Muscle layer of colon (tissue), 2 donors: ENCODE data around the gene MARVELD2.
"Not testable (repeated sequence)": the region's sequence is repeated elsewhere in the genome, so short reads cannot be mapped to it uniquely, and the experiment has no call there.

Experiments used
- H3K27ac ChIP-seq: one replicate; pipeline ENCODE4 v1.7.0; 2013; ENCODE audit warnings: low read depth, mild to moderate bottlenecking, low read length, moderate library complexity
- H3K27me3 ChIP-seq, 2 donors: one replicate each; pipeline ENCODE4 v1.7.0; 2013; ENCODE audit warnings: low read length in 2 of 2, mild to moderate bottlenecking in 2 of 2; ENCODE audit not compliant: insufficient read depth in 2 of 2, control insufficient read depth in 1 of 2
- H3K36me3 ChIP-seq: one replicate; pipeline ENCODE4 v1.7.0; 2013; ENCODE audit warnings: mild to moderate bottlenecking, low read length; ENCODE audit not compliant: insufficient read depth
- H3K4me1 ChIP-seq: one replicate; pipeline ENCODE4 v1.7.0; 2013; ENCODE audit warnings: mild to moderate bottlenecking, low read length; ENCODE audit not compliant: insufficient read depth
- H3K4me3 ChIP-seq, 2 donors: one replicate each; pipeline ENCODE4 v1.7.0; 2013; ENCODE audit warnings: low read length in 2 of 2, low read depth in 1 of 2, mild to moderate bottlenecking in 1 of 2, moderate library complexity in 1 of 2
- H3K9ac ChIP-seq: one replicate; pipeline ENCODE4 v1.7.0; 2013; ENCODE audit warnings: low read length
- H3K9me3 ChIP-seq: one replicate; pipeline ENCODE4 v1.7.0; 2013; ENCODE audit warnings: mild to moderate bottlenecking, low read length
- donor health status: abdominal sarcoma.
- donor health status: Adenocarcinoma of cecum.

MARVELD2 gene

DNA sequence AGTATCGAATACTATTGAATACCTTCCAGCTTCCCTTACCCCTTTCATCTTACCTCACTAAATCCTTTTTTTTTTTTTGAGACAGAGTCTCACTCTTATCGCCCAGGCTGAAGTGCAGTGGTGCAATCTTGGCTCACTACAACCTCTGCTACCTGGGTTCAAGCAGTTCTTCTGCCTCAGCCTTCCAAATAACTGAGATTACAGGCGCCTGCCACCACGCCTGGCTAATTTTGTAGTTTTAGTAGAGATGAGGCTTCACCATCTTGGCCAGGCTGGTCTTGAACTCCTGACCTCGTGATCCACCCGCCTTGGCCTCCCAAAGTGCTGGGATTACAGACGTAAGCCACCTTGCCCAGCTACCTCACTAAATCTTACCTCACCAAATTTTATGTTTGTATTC, 63.4 kb downstream of the MARVELD2 start:
- H3K4me1 ChIP-seq, H3K27ac ChIP-seq, H3K27me3 ChIP-seq, H3K9me3 ChIP-seq, H3K9ac ChIP-seq, H3K4me3 ChIP-seq, H3K36me3 ChIP-seq: not testable (repeated sequence)

DNA sequence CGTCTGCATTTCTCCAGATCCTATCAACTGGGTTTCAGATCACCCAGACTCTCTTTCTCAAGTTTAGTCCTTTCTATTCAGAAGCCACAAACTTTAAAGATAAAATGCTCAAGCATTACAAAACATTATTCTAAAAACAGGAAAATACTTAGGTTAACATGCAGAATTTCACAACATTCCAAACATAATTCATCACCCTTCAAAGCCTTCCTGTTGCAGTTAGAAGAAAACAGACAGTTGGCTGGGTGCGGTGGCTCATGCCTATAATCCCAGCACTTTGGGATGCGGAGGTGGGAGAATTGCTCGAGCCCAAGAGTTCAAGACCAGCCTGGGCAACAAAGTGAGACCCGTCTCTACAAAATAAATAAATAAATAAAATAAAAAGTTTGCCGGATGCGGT, 70.0 kb downstream of the MARVELD2 start:
- no peak overlapping the region for H3K27ac ChIP-seq
- no peak overlapping the region for H3K9ac ChIP-seq
- no peak overlapping the region for H3K4me3 ChIP-seq
- H3K4me1 ChIP-seq: no peaks in the 10 kb centered on the region
- no peaks in the 10 kb centered on the region for H3K27me3 ChIP-seq
- H3K9me3 ChIP-seq: no peaks in the 10 kb centered on the region
- no peaks in the 10 kb centered on the region for H3K36me3 ChIP-seq

DNA sequence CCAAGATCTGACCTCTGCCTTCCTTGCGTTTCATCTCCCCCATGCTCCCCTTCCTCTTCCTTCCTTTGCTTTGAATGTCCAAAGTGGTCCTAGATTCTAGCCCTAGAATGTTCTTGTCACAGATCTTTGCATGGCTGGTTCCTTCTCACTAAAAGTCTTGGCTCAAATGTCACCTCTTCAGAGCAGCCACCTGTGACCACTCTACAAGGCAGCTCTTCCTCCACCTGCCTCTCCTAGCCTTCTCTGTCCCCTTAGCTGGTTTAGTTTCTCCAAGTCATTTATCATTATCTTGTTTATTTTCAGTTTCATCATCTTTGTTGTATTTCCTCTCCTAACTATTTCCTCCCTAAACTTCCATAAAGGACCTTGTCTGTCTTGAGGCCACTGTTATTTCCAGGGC, 70.6 kb downstream of the MARVELD2 start:
- Histone ChIP-seq H3K27ac (no peak overlapping the region), H3K4me3 (no peak overlapping the region), H3K27me3 (no peaks in the 10 kb centered on the region), H3K36me3 (no peaks in the 10 kb centered on the region), H3K9me3 (no peaks in the 10 kb centered on the region), H3K4me1 (no peaks in the 10 kb centered on the region), H3K9ac (no peak overlapping the region)

DNA sequence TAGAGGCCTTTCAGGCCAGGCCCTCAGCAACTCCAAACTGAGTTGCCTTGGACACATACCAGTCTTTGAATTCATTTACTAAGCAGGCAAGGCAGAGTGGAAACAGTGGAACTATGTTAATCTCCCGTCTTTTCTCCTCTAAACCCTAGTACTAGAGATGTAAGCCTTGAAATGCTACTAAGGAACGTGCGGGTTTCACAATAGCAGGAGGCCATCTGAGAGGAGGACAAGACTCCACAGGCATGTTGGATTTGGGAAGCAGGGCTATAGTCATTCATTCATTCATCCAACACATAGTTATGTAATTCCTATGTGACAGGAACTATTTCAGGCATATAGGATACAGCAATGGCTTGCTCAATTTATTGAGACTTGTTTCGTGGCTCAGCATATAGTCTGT, 74.3 kb downstream of the MARVELD2 start:
- H3K4me1 ChIP-seq: no peaks in the 10 kb centered on the region
- H3K9ac ChIP-seq: no peak overlapping the region
- no peak overlapping the region for H3K27ac ChIP-seq
- no peaks in the 10 kb centered on the region for H3K36me3 ChIP-seq
- no peak overlapping the region for H3K4me3 ChIP-seq
- peaks cover 6 to 25% of the 10 kb centered on the region in 2 donors for H3K27me3 ChIP-seq
- no peaks in the 10 kb centered on the region for H3K9me3 ChIP-seq

DNA sequence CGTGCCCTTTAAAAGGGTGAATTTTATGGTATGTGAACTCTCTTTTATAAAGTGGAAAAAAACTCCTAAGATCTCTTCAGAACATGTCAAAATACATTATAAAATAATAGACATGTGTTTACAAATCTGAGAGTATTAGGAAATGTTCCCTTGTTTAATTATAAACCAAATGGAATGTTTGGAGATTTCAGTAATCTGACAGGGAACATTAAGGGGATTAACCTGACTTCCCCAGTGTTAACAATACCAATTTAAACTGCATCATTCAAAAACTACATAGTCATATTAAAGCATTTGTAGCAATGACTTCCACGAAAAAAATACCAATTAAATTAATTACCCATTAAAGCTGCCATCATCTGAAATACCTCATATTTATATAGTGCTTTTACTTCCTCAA, 76.1 kb downstream of the MARVELD2 start:
- Histone ChIP-seq H3K9me3 (no peaks in the 10 kb centered on the region), H3K9ac (no peak overlapping the region), H3K4me1 (no peaks in the 10 kb centered on the region), H3K4me3 (no peak overlapping the region), H3K27me3 (peaks cover 10 to 39% of the 10 kb centered on the region in 2 donors), H3K27ac (no peak overlapping the region), H3K36me3 (no peaks in the 10 kb centered on the region)

DNA sequence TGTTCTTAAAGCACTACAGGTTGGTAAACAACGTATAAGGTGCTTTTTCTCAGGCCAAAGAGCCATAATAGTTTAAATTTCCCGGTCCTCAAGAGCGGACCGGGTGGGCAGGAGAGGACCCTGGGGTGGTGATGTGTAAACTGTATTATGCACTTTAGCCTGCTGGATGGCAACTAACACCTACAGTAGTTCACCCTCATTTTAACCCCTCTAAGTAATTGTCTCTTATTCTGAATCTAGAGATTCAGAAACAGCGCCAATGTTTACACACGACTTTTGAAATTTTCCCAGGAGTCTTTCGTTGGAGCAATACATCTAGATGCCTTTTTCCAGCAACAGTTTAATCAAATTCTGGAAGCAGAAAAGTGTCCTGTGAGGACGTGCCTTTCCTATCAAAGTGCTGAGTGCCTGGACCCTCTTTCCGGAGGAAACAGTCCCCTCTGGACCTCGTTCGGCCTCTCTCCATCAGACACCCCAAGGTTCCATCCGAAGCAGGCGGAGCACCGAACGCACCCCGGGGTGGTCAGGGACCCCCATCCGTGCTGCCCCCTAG, 77.0 kb downstream of the MARVELD2 start:
- Histone ChIP-seq H3K9me3 (no peaks in the 10 kb centered on the region), H3K9ac (no peak overlapping the region), H3K4me3 (peak overlapping the region; percentile 39 to 67), H3K27ac (no peak overlapping the region), H3K27me3 (peaks cover 10 to 39% of the 10 kb centered on the region in 2 donors), H3K36me3 (no peaks in the 10 kb centered on the region), H3K4me1 (no peaks in the 10 kb centered on the region)

DNA sequence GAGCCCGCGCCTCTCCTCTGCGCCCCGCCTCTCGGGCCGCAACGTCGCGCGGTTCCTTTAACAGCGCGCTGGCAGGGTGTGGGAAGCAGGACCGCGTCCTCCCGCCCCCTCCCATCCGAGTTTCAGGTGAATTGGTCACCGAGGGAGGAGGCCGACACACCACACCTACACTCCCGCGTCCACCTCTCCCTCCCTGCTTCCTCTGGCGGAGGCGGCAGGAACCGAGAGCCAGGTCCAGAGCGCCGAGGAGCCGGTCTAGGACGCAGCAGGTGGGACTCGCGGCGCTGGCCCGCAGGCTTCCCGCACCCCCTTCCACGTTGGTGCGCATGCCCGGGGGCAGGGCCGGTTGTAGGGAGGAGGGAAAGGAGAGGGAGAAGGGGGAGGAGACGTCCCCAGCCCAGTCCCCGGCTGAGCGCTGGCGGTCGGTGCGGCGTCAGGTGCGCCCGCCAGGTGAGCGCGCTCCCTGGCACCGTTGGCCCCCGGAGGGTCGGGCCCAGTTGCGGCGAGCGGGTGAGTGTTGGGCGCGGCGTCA, 77.5 kb downstream of the MARVELD2 start, which contains the start of gene OCLN:
OCLN (plus strand) TSS at position 400 of the 532 bp plus-strand sequence. CDS start 11,455 bp downstream, outside the sequence.
- Histone ChIP-seq H3K27ac (no peak within 1 kb of the TSS), H3K9me3 (no peaks in the 10 kb centered on the region), H3K4me3 (peak within 1 kb of the TSS; percentile 39 to 67), H3K9ac (no peak within 1 kb of the TSS), H3K4me1 (no peaks in the 10 kb centered on the region), H3K36me3 (no peaks in the 10 kb centered on the region), H3K27me3 (peaks cover 10 to 39% of the 10 kb centered on the region in 2 donors)

DNA sequence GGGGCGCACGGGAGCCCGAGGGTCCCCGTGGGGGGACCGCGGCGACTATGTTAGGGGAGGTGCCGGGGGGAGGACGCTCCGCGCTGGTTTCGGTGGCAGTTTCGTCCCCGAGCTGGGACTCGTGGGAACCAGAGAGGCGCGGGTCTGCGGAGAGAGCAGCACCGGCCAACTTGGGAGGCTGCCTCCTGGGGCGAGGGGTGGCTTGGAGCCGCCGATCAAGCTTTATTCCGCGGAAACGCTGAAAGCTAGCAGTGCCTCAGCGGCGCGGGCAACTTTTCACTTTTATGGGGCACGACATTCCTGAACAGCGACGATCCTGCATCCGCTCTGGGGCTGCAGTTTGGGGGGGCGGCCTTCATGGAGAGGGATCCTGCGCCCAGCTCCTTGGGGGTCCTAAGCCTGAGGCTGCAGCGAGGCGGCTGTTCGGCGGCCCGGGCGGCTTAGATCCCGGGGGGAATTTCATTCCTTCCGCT, 78.0 kb downstream of the MARVELD2 start:
- peaks cover 10 to 39% of the 10 kb centered on the region in 2 donors for H3K27me3 ChIP-seq
- H3K9me3 ChIP-seq: no peaks in the 10 kb centered on the region
- H3K27ac ChIP-seq: no peak overlapping the region
- no peak overlapping the region for H3K9ac ChIP-seq
- peak overlapping the region; percentile 39 to 67 for H3K4me3 ChIP-seq
- no peaks in the 10 kb centered on the region for H3K4me1 ChIP-seq
- no peaks in the 10 kb centered on the region for H3K36me3 ChIP-seq

DNA sequence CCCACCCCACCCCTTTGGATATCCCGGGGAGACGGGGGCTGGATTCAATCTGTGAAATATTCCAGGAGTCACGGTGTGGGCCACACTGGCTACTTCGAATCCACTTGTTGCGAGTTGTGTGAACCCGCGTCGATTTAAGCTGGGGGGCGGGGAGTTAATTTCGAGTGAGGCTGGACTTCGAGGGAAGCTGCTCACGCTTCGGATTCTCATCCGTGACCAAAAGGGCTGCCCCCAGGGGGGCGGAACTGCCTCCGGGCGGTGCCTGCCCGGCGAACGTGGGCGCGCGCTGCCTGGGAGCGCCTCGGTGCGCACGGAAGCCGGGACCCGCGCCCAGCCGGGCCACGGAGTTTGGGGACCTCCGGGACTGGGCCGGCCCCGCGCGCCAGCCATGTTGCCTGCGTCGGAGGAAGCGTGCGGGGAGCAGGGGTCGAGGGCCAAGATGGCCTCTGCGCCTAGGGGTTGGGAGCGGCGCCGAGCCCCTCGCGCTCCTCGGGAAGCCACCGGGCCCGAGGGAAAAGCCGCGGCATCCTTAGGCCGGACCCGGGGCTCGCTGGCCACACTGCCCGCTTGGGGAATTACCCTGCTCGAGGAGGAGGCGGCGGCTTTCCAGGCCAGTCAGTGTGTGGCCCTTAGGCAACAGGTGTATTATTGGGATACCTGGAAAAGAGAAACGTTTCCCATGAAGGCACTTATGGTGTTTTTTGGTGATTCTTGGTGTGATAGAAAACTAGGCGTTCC, 78.6 kb downstream of the MARVELD2 start:
- peaks cover 10 to 39% of the 10 kb centered on the region in 2 donors for H3K27me3 ChIP-seq
- H3K4me3 ChIP-seq: peak overlapping the region; percentile 39 to 67
- H3K9ac ChIP-seq: no peak overlapping the region
- no peaks in the 10 kb centered on the region for H3K9me3 ChIP-seq
- H3K36me3 ChIP-seq: no peaks in the 10 kb centered on the region
- no peak overlapping the region for H3K27ac ChIP-seq
- H3K4me1 ChIP-seq: no peaks in the 10 kb centered on the region
